Spleen (tissue), 11 donors: Measurements from ENCODE around the gene RABGEF1. TPM values are rescaled to one million over a fixed set of nuclear protein-coding genes. Genes with fewer than 3 reads are reported as not detected.
"Not testable (repeated sequence)": the region's sequence is repeated elsewhere in the genome, so short reads cannot be mapped to it uniquely, and the experiment has no call there.

Experiments used
- DNase-seq: peaks from one replicate; pipeline ENCODE4 v3.0.0-alpha.2; 2020
- H3K27ac ChIP-seq, 8 donors: fragments of 200-600 bp; sonication (generic) in 7 of 8; 1 replicate in 4 of 8; 2 replicates in 4 of 8; pipeline versions ENCODE4 v1.5.0 to v1.8.0; 2016 to 2021; ENCODE audit warnings: inconsistent platforms in 4 of 8, mild to moderate bottlenecking in 4 of 8, moderate library complexity in 1 of 8
- H3K27me3 ChIP-seq, 7 donors: fragments of 200-600 bp; sonication (generic) in 6 of 7; replicated peaks in 1 of 7; 1 replicate in 4 of 7; 2 replicates in 3 of 7; pipeline versions ENCODE4 v1.5.0 to v1.8.0; 2016 to 2021; ENCODE audit warnings: inconsistent platforms in 3 of 7, mild to moderate bottlenecking in 1 of 7
- H3K36me3 ChIP-seq, 6 donors: fragments of 200-600 bp; sonication (generic) in 5 of 6; 1 replicate in 4 of 6; 2 replicates in 2 of 6; pipeline versions ENCODE4 v1.5.0 to v1.8.0; 2016 to 2021; ENCODE audit warnings: inconsistent platforms in 2 of 6
- H3K4me1 ChIP-seq, 6 donors: fragments of 200-600 bp; sonication (generic) in 5 of 6; 1 replicate in 3 of 6; 2 replicates in 3 of 6; pipeline versions ENCODE4 v1.5.0 to v1.8.0; 2016 to 2021; ENCODE audit warnings: inconsistent platforms in 3 of 6
- H3K4me3 ChIP-seq, 8 donors: fragments of 200-600 bp; sonication (generic) in 7 of 8; 1 replicate in 4 of 8; 2 replicates in 4 of 8; pipeline versions ENCODE4 v1.5.0 to v1.8.0; 2016 to 2021; ENCODE audit warnings: inconsistent platforms in 4 of 8, mild to moderate bottlenecking in 4 of 8, moderate library complexity in 2 of 8
- H3K9me3 ChIP-seq, 8 donors: fragments of 200-600 bp; sonication (generic) in 7 of 8; 1 replicate in 4 of 8; 2 replicates in 4 of 8; pipeline versions ENCODE4 v1.5.0 to v1.8.0; 2016 to 2021; ENCODE audit warnings: inconsistent platforms in 4 of 8
- POLR2A ChIP-seq, 3 donors: fragments of 450-650 bp; IDR thresholded peaks; one replicate each; pipeline ENCODE4 v1.5.1; 2017; ENCODE audit warnings: antibody characterized with exemption in 3 of 3, mild to moderate bottlenecking in 1 of 3
- POLR2AphosphoS5 ChIP-seq, 3 donors: sonication (generic); formaldehyde crosslinking; IDR thresholded peaks; one replicate each; pipeline ENCODE4 v1.5.1; 2017; ENCODE audit warnings: antibody characterized with exemption in 3 of 3
- WGBS, 5 donors: extraction: QIAGEN DNeasy Blood & Tissue Kit in 3 of 5; methylation state at CpG; one replicate each; pipeline versions ENCODE4 v1.1.5 to v1.1.7; 2013 to 2018; 5-methylcytosine and 5-hydroxymethylcytosine counted together
- intact Hi-C: fragments of 100-400 bp; cut with DNase I; formaldehyde crosslinking; loops from one replicate; pipeline ENCODE4 v1.15.0; 2023; ENCODE audit warnings: low total_unique reads
- polyA plus RNA-seq, 3 donors: library from polyadenylated mRNA; stranded (reverse); fragments of 200-250 nt; gene quantifications; one replicate each; pipeline ENCODE4 v1.2.1, GENCODE V29; 2013
- total RNA-seq, 7 donors: library from RNA; depleted of rRNA in 3 of 7; stranded (reverse); fragments of >200 nt in 3 of 7; fragmentation: NEBNext Ultra II Directional in 4 of 7; extraction: Animal tissue kit (Norgen Biotek cat#: 25700) in 4 of 7; gene quantifications; one replicate each; pipeline versions ENCODE4 v1.1.0 to v1.2.1, GENCODE V29; 2016 to 2021
- TF ChIP-seq, protein P1 (sequence below), 11 experiments: fragments of 200-600 bp in 7 of 11; fragments of 450-650 bp in 4 of 11; sonication (generic) in 4 of 11; IDR thresholded peaks in 8 of 11; conservative IDR thresholded peaks in 3 of 11; 1 replicate in 7 of 11; 2 replicates in 4 of 11; pipeline versions ENCODE4 v1.4.0 to v1.8.0; 2016 to 2021; ENCODE audit warnings: antibody characterized with exemption in 11 of 11, inconsistent platforms in 4 of 11, mild to moderate bottlenecking in 1 of 11
- donor health status: healthy with polysubstance abuse.
- donor health status: DM: no; HTN: no; CAD: no; lungs with moderate emphysema.
- donor health status: DM: no; HTN: no; CAD: no.
- donor health status: Bipolar disorder and iron deficiency.
- donor health status: healthy.
- donor health status: DM: no; HTN: no; CAD: no.
- donor health status: DM: yes; HTN: yes; CAD: no.

Gene RABGEF1
- total and polyA plus RNA-seq, 10 donors, result 8.3 to 39.6 (median 27.4) TPM

GRCh38 chr7:66844552-66845378, 104.2 kb downstream of the RABGEF1 start:
- Histone ChIP-seq H3K4me1 (peaks cover 5 to 47% (median 20%) of the 10 kb centered on the region in 6 donors), H3K9me3 (no peaks in the 10 kb centered on the region), H3K27me3 (no peaks in the 10 kb centered on the region), H3K36me3 (no peaks in the 10 kb centered on the region), H3K27ac (peak overlapping the region; percentile 90 to 96 (median 92)), H3K4me3 (peak overlapping the region; percentile 49 to 90 (median 86))
- intact Hi-C loops, result no loop called here
- WGBS, 5 donors, result 0 to 1% (median 1%) methylated on average over 43 to 61 of the region's 61 CpGs
- TF ChIP-seq POLR2AphosphoS5 (IDR thresholded peaks at IDR 0.05) (peak; percentile 99 to 100 (median 99)), POLR2A (IDR thresholded peaks at IDR 0.05) (peak in 2 of 3 donors; percentile 83 to 97)
- TF ChIP-seq, protein P1, sequence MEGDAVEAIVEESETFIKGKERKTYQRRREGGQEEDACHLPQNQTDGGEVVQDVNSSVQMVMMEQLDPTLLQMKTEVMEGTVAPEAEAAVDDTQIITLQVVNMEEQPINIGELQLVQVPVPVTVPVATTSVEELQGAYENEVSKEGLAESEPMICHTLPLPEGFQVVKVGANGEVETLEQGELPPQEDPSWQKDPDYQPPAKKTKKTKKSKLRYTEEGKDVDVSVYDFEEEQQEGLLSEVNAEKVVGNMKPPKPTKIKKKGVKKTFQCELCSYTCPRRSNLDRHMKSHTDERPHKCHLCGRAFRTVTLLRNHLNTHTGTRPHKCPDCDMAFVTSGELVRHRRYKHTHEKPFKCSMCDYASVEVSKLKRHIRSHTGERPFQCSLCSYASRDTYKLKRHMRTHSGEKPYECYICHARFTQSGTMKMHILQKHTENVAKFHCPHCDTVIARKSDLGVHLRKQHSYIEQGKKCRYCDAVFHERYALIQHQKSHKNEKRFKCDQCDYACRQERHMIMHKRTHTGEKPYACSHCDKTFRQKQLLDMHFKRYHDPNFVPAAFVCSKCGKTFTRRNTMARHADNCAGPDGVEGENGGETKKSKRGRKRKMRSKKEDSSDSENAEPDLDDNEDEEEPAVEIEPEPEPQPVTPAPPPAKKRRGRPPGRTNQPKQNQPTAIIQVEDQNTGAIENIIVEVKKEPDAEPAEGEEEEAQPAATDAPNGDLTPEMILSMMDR (IDR thresholded peaks at IDR 0.05 in 8 of 11, conservative IDR thresholded peaks at IDR 0.05 in 3 of 11), result peak in 10 of 11 experiments; percentile 23 to 64 (median 57)
- peak; percentile 98 for DNase-seq

DNA sequence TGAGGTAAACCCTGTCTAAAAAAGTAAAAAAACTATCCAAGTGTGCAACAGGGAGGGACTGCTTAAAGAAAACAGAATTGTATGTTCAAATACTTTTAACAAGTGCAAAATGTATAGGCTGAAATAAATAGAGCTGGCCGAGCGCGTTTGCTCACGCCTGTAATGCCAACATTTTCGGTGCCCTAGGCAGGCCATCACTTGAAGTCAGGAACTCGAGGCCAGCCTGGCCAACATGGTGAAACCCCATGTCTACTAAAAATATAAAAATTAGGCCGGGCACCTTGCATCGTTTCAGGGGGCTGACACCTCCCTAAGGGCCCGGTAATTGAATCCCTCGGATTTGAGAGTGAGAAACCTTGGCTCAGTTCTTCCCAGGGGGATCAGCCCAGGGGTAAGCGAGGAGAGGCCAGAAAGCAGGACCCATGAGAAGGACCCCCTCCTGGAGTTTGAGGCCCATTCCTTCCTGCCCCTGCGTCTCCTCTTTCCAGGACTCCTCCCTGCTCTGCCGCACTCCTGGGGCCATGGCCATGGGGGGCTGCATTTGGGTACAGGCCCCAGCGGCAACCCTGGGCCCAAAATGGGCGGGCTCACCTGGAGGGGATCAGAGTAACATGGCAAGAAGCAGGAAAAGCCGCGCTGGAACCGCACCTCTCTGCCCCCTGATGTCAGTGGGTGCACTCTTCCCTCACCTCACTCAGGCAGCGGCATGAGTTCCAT, 105.0 kb downstream of the RABGEF1 start:
- DNase-seq, result peak; percentile 88
- intact Hi-C loops, result no loop called here
- peak overlapping the region; percentile 90 to 96 (median 92) for H3K27ac ChIP-seq
- H3K4me1 ChIP-seq, result peaks cover 5 to 47% (median 20%) of the 10 kb centered on the region in 6 donors
- no peaks in the 10 kb centered on the region for H3K9me3 ChIP-seq
- H3K36me3 ChIP-seq, result no peaks in the 10 kb centered on the region
- no peak for TF ChIP-seq POLR2A (IDR thresholded peaks at IDR 0.05)
- no peak for TF ChIP-seq POLR2AphosphoS5 (IDR thresholded peaks at IDR 0.05)
- TF ChIP-seq, protein P1 (IDR thresholded peaks at IDR 0.05 in 8 of 11, conservative IDR thresholded peaks at IDR 0.05 in 3 of 11), result no peak
- WGBS, 5 donors, result 76 to 81% (median 79%) methylated on average over 19 of the region's 19 CpGs
- H3K27me3 ChIP-seq, result no peaks in the 10 kb centered on the region
- H3K4me3 ChIP-seq, result peak overlapping the region; percentile 49 to 90 (median 86)

DNA sequence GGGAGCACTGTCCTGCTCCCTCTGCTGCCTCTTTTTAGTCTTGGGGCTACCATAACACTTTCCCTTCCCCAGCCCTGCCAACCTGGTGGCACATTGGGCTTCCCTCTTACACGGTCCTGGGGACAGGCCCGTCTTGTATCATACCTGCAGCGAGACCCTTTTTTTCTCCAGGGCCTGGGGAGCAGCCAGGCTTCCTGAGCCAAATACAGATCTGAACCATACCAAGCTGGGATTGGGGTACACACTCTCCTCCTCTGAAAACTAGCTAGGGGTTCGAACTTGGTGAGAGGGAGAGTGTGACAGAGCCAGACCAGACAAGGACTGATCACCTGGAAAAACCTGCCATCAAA, 105.5 kb downstream of the RABGEF1 start:
- 93 to 98% (median 94%) methylated on average over 4 of the region's 4 CpGs for WGBS, 5 donors
- H3K36me3 ChIP-seq, H3K27me3 ChIP-seq, DNase-seq, intact Hi-C loops, H3K9me3 ChIP-seq: not testable (repeated sequence)
- Histone ChIP-seq H3K27ac (peak overlapping the region in 3 of 8 donors; percentile 92 to 96 (median 94)), H3K4me3 (peak overlapping the region in 2 of 8 donors; percentile 74 to 87), H3K4me1 (peaks cover 5 to 47% (median 20%) of the 10 kb centered on the region in 6 donors)

DNA sequence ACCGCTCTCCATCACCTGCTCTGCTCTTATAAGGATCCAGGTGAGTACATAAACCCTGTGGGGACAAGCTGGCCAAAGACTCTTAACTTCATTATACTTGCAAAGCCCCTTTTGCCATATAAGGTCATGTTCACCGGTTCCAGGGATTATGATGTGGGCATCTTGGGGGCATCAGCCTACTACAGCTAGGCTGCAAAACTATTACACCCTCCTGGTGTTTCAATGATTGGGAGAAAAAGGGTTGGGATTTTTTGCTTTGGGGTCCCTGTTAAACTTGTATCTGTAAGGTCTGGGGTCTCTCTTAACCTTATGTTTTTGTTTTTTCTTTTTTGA, 107.0 kb downstream of the RABGEF1 start:
- WGBS, 5 donors, result 18 to 53% (median 30%) methylated on average over 1 to 2 of the region's 2 CpGs
- H3K9me3 ChIP-seq, H3K27me3 ChIP-seq, DNase-seq, H3K4me3 ChIP-seq, intact Hi-C loops, H3K36me3 ChIP-seq: not testable (repeated sequence)
- peaks cover 5 to 47% (median 20%) of the 10 kb centered on the region in 6 donors for H3K4me1 ChIP-seq
- H3K27ac ChIP-seq, result peak overlapping the region in 3 of 8 donors; percentile 35 to 66 (median 59)
